KMS-11 (cell line): ENCODE measurements around the gene STK32B.

Source experiments
- H2AFZ ChIP-seq: fragments of 200-600 bp; sonication (generic); 2 replicates; pipeline ENCODE4 v1.6.1; 2016; ENCODE audit warnings: antibody characterized with exemption, mixed run types, low read depth
- H3K27ac ChIP-seq: fragments of 200-600 bp; sonication (generic); 2 replicates; pipeline ENCODE4 v1.6.1; 2016; ENCODE audit warnings: mild to moderate bottlenecking, mixed run types
- H3K27me3 ChIP-seq: fragments of 200-600 bp; sonication (generic); 2 replicates; pipeline ENCODE4 v1.6.1; 2017; ENCODE audit warnings: mild to moderate bottlenecking, low read depth, mixed run types, moderate library complexity; ENCODE audit not compliant: insufficient read depth
- H3K36me3 ChIP-seq: fragments of 200-600 bp; sonication (generic); 2 replicates; pipeline ENCODE4 v1.6.1; 2017; ENCODE audit warnings: mild to moderate bottlenecking, mixed run types; ENCODE audit not compliant: insufficient read depth
- H3K4me1 ChIP-seq: fragments of 200-600 bp; sonication (generic); 2 replicates; pipeline ENCODE4 v1.6.1; 2016; ENCODE audit warnings: mild to moderate bottlenecking, low read depth, mixed run types; ENCODE audit not compliant: poor library complexity, severe bottlenecking
- H3K4me2 ChIP-seq: fragments of 200-600 bp; sonication (generic); 2 replicates; pipeline ENCODE4 v1.7.0; 2016; ENCODE audit warnings: mild to moderate bottlenecking, mixed run types
- H3K4me3 ChIP-seq: fragments of 200-600 bp; sonication (generic); IDR thresholded peaks from 2 replicates; pipeline ENCODE4 v1.6.1; 2017; ENCODE audit warnings: low read depth, low read length, mixed read lengths; ENCODE audit not compliant: insufficient read depth
- H3K79me2 ChIP-seq: fragments of 200-600 bp; sonication (generic); 2 replicates; pipeline ENCODE4 v1.6.1; 2016; ENCODE audit warnings: low read depth, mixed run types; ENCODE audit not compliant: insufficient read depth
- H3K9ac ChIP-seq: fragments of 200-600 bp; sonication (generic); 2 replicates; pipeline ENCODE4 v1.6.1; 2016; ENCODE audit warnings: mild to moderate bottlenecking, mixed run types
- H4K20me1 ChIP-seq: fragments of 200-600 bp; sonication (generic); 2 replicates; pipeline ENCODE4 v1.6.1; 2016; ENCODE audit warnings: mild to moderate bottlenecking, mixed run types; ENCODE audit not compliant: insufficient read depth
- TF ChIP-seq, protein P1 (sequence below): fragments of 200-600 bp; sonication (generic); conservative IDR thresholded peaks from 2 replicates; pipeline ENCODE4 v1.6.1; 2017; ENCODE audit warnings: low read depth, mild to moderate bottlenecking, antibody characterized with exemption, low read length, moderate library complexity, mixed read lengths

STK32B gene

DNA sequence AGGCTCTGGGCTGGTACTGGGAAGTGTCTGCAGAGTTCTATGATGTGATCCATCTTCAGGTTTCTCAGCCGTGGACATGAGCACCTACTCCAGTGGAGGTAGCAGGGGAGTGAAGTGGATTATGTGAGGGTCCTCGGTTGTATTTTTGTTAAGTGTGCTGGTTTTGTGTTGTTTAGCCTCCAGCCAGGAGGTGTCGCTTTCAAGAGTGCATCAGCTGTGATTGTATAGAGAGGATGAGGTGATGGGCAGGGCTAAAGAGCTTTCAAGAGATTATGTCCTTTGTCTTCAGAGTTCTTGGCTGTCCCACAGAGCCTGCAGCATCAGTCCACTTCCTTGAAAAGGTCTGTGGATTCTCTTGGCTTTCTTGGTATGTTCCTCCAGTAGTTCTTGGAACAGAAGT, 256.6 kb downstream of the STK32B start:
- Histone ChIP-seq H3K27me3 (no peaks in the 10 kb centered on the region), H2AFZ (no peak overlapping the region), H3K36me3 (no peaks in the 10 kb centered on the region), H3K27ac (no peak overlapping the region), H3K9ac (no peak overlapping the region), H3K79me2 (no peaks in the 10 kb centered on the region), H3K4me1 (no peaks in the 10 kb centered on the region), H4K20me1 (no peaks in the 10 kb centered on the region), H3K4me3 (no peak overlapping the region), H3K4me2 (no peak overlapping the region)
- TF ChIP-seq, protein P1, sequence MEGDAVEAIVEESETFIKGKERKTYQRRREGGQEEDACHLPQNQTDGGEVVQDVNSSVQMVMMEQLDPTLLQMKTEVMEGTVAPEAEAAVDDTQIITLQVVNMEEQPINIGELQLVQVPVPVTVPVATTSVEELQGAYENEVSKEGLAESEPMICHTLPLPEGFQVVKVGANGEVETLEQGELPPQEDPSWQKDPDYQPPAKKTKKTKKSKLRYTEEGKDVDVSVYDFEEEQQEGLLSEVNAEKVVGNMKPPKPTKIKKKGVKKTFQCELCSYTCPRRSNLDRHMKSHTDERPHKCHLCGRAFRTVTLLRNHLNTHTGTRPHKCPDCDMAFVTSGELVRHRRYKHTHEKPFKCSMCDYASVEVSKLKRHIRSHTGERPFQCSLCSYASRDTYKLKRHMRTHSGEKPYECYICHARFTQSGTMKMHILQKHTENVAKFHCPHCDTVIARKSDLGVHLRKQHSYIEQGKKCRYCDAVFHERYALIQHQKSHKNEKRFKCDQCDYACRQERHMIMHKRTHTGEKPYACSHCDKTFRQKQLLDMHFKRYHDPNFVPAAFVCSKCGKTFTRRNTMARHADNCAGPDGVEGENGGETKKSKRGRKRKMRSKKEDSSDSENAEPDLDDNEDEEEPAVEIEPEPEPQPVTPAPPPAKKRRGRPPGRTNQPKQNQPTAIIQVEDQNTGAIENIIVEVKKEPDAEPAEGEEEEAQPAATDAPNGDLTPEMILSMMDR, result no peak

DNA sequence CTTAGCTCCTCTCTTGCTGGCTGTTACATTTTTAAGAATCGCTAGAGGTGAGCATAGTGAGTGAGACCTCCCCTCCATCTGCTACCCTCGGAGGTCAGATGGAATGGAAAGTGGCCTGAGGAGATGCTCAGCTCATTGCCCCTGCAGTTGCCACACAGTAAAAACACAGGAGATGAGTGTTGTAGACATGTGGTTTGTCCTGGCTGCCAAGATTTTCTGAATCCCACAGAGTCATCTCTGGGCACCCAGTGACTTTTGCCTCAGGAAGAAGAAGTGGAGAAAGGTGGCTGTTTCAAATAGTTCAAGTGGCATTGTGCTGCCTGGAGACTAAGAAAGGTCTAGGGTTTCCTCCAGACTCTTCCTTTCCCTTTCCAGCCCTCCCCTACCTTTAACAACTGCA, 271.0 kb downstream of the STK32B start:
- no peak overlapping the region for H3K4me3 ChIP-seq
- H3K4me2 ChIP-seq, result no peak overlapping the region
- H2AFZ ChIP-seq, result no peak overlapping the region
- H3K9ac ChIP-seq, result no peak overlapping the region
- H3K27ac ChIP-seq, result no peak overlapping the region
- no peaks in the 10 kb centered on the region for H3K27me3 ChIP-seq
- no peaks in the 10 kb centered on the region for H4K20me1 ChIP-seq
- H3K79me2 ChIP-seq, result no peaks in the 10 kb centered on the region
- no peaks in the 10 kb centered on the region for H3K4me1 ChIP-seq
- TF ChIP-seq, protein P1, result no peak
- H3K36me3 ChIP-seq, result no peaks in the 10 kb centered on the region

DNA sequence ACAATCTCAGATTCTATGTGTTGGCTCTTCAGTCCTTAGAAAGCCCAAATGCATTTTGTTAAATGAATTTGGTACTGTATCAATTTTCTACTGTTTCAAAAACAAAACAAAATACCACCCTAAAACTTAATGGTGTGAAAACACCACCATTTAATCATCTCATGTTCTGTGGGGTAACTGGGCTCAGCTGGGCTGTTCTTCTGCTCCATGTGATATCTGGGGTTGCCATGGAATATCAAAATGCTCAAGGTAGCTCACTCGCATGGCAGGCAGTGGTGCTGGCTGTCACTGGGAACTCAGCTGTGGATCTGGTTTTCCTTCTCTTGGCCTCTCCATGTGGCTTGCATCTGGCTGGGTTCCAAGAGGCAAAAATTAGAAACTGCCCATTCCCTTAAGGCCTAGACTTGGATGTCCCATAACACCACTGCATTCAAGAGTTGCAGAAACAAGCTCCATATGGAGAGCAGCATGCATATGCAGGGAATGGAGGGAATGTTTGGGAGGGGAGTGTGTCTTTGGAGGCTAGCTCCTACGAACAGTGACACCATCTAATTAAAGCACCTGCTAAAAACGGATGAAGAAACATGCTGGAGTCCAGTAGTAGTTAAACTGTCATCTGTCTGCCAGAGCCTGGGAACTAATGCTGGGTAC, 279.2 kb downstream of the STK32B start:
- H3K9ac ChIP-seq, result no peak overlapping the region
- no peak overlapping the region for H3K27ac ChIP-seq
- no peaks in the 10 kb centered on the region for H3K36me3 ChIP-seq
- no peak overlapping the region for H2AFZ ChIP-seq
- no peaks in the 10 kb centered on the region for H3K27me3 ChIP-seq
- no peaks in the 10 kb centered on the region for H3K79me2 ChIP-seq
- TF ChIP-seq, protein P1, result no peak
- H3K4me1 ChIP-seq, result no peaks in the 10 kb centered on the region
- no peak overlapping the region for H3K4me3 ChIP-seq
- H4K20me1 ChIP-seq, result no peaks in the 10 kb centered on the region
- H3K4me2 ChIP-seq, result no peak overlapping the region

DNA sequence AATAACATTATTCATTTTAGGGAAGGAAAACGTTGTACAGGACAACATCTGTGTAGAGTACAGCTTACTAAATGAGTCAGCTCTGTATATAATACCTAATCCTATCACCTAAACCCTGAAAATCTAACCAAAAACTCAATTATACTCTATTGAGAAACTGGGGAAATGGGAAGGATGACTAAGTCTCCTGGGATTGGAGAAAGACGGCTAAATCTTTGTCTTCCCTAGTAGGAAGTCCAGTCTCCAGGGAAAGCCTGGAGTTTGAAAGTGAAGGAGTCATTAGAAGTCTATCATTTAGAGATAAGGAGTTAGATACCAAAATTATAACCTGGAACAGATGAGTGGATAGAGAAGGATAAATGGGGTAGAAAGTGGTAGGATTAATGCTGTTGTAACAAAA, 286.5 kb downstream of the STK32B start:
- H3K4me2 ChIP-seq, result no peak overlapping the region
- no peaks in the 10 kb centered on the region for H4K20me1 ChIP-seq
- no peaks in the 10 kb centered on the region for H3K4me1 ChIP-seq
- no peak overlapping the region for H3K9ac ChIP-seq
- H3K79me2 ChIP-seq, result no peaks in the 10 kb centered on the region
- no peaks in the 10 kb centered on the region for H3K36me3 ChIP-seq
- no peak overlapping the region for H3K4me3 ChIP-seq
- H2AFZ ChIP-seq, result no peak overlapping the region
- H3K27ac ChIP-seq, result no peak overlapping the region
- no peaks in the 10 kb centered on the region for H3K27me3 ChIP-seq
- TF ChIP-seq, protein P1, result no peak
